OCI-LY1 (cell line): ENCODE measurements around the gene SYNE2.

Source experiments
- EZH2 ChIP-seq: fragments of 200-600 bp; sonication (generic), shearing (Covaris generic); IDR thresholded peaks from 2 replicates; pipeline ENCODE4 v1.8.0; 2017; ENCODE audit warnings: borderline replicate concordance, mixed run types, mild to moderate bottlenecking, antibody characterized with exemption, low read length, moderate library complexity, mixed read lengths
- TF ChIP-seq, protein P1 (sequence below): fragments of 200-600 bp; sonication (generic), shearing (Covaris generic); IDR thresholded peaks from 2 replicates; pipeline ENCODE4 v1.5.1; 2017; ENCODE audit warnings: mild to moderate bottlenecking, antibody characterized with exemption, low read length, moderate library complexity, mixed read lengths

DNA sequence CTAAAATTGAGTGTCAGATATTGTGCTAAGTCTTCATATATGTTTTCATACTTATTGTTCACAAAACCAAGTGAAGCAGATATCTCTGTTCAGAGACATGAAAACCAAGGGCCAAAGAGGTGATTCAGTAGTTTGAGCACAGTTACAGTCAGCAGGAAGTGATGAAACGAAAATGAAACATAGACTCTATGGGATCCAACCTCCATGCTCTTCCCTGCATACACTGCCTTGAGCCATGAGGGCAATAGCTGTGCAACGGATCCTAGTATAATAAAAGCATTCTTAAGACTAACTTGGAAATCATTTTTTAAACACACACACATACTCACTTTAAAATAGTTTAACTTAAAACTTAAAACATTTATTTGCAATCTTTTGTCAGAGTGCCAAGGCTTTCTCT lies 413.4 kb downstream of the SYNE2 start:
- TF ChIP-seq, protein P1, sequence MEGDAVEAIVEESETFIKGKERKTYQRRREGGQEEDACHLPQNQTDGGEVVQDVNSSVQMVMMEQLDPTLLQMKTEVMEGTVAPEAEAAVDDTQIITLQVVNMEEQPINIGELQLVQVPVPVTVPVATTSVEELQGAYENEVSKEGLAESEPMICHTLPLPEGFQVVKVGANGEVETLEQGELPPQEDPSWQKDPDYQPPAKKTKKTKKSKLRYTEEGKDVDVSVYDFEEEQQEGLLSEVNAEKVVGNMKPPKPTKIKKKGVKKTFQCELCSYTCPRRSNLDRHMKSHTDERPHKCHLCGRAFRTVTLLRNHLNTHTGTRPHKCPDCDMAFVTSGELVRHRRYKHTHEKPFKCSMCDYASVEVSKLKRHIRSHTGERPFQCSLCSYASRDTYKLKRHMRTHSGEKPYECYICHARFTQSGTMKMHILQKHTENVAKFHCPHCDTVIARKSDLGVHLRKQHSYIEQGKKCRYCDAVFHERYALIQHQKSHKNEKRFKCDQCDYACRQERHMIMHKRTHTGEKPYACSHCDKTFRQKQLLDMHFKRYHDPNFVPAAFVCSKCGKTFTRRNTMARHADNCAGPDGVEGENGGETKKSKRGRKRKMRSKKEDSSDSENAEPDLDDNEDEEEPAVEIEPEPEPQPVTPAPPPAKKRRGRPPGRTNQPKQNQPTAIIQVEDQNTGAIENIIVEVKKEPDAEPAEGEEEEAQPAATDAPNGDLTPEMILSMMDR = no peak
- TF ChIP-seq EZH2 = no peak
